Retinal pigment epithelial cell (primary cell): ENCODE measurements around the gene SHKBP1.
A peak's percentile ranks its signal among the peaks of the same experiment; 100 is the strongest.

Source experiments
- DNase-seq: peaks from one replicate; pipeline ENCODE4 v3.0.0-alpha.2; 2010; ENCODE audit warnings: low read depth
- H3K4me3 ChIP-seq: 2 replicates; pipeline ENCODE4 v1.5.1; 2011; ENCODE audit warnings: mild to moderate bottlenecking, low read length, control low read depth, moderate library complexity
- TF ChIP-seq, protein P1 (sequence below): conservative IDR thresholded peaks from 2 replicates; pipeline ENCODE4 v1.5.1; 2011; ENCODE audit warnings: low read depth, low read length, control low read depth, inconsistent platforms

The SHKBP1 gene

GRCh38 chr19:40567750-40568494 is 8.8 kb upstream of the SHKBP1 start:
- TF ChIP-seq, protein P1, sequence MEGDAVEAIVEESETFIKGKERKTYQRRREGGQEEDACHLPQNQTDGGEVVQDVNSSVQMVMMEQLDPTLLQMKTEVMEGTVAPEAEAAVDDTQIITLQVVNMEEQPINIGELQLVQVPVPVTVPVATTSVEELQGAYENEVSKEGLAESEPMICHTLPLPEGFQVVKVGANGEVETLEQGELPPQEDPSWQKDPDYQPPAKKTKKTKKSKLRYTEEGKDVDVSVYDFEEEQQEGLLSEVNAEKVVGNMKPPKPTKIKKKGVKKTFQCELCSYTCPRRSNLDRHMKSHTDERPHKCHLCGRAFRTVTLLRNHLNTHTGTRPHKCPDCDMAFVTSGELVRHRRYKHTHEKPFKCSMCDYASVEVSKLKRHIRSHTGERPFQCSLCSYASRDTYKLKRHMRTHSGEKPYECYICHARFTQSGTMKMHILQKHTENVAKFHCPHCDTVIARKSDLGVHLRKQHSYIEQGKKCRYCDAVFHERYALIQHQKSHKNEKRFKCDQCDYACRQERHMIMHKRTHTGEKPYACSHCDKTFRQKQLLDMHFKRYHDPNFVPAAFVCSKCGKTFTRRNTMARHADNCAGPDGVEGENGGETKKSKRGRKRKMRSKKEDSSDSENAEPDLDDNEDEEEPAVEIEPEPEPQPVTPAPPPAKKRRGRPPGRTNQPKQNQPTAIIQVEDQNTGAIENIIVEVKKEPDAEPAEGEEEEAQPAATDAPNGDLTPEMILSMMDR: no peak
- DNase-seq: no peak
- H3K4me3 ChIP-seq: peak overlapping the region; percentile 20

DNA sequence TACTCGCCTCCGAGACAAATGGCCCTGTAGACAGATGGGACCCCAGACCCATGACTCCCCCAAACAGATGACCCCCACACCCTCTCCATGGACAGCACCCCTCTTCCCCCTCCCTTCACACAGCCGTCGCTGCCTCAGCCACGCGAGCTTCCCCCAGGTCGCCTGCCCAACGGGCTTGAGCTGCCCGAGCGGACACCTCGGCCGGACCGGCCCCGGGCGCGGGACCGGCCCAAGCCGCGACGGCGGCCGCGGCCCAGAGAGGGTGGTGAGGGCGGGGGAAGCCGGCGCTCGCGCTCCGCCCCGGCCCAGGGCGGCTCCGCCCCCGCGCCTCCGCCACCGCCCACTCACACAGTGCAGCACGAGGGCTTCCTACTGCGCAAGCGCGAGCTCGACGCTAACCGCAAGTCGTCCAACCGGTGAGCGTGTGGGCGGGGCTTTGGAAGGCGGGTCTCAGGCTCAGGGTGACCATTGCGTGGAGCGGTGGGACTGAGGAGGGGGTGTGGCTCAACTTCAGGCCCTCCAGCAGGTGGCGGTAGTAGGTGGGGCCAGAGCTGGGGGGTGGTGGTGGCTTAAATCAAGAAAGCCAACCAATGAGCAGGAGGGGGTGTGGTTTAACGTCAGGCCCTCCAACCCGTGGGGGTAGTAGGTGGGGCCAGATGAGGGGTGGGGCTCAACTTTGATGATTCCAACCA is 6.2 kb upstream of the SHKBP1 start:
- peak; percentile 97 for DNase-seq
- peak overlapping the region; percentile 55 for H3K4me3 ChIP-seq
- TF ChIP-seq, protein P1: no peak

DNA sequence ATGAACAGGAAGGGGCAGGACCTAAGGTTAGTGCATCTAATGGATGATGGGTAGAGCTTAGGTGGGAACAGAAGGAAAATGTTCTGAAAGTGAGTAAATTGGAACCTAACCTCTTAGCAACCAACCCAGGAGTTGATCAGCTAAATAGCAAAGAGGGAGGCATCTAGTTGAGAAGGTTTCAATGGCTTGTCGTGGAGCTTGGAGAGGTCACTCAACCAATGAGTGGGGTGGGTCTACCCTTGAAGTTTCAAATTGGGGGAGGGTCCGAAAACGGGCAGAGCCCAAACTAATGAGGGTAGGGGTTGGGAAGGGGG is 5.7 kb upstream of the SHKBP1 start:
- no peak for DNase-seq
- no peak overlapping the region for H3K4me3 ChIP-seq
- TF ChIP-seq, protein P1: no peak

DNA sequence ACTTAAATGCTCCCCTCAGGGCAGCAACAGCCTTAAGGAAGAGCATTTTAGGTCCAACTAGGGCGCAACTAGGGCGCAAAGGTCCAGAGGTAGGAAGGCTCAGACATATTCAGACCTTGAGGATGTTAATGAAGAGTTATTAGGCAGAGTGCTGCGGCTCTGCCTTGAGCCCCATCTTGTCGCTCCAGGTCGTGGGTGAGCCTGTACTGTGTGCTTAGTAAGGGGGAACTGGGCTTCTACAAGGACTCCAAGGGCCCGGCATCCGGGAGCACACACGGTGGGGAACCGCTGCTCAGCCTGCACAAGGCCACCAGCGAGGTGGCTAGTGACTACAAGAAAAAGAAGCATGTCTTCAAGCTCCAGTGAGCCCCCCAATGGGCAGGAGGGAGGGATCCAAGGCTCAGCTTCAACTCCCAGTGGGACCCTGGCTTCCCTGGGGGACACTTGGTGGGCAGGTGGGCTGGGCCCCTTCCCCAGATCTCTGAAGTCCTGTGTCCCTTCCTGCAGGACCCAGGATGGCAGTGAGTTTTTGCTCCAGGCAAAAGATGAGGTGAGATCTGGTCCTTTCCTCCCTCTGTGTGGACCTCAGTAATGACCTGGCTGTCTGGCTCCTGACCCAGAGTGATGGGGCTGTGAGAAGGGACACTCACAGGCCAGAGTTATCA is 4.7 kb upstream of the SHKBP1 start:
- TF ChIP-seq, protein P1: no peak
- DNase-seq: no peak
- H3K4me3 ChIP-seq: no peak overlapping the region

GRCh38 chr19:40575326-40575725 is 1.3 kb upstream of the SHKBP1 start:
- TF ChIP-seq, protein P1: no peak
- DNase-seq: no peak
- H3K4me3 ChIP-seq: no peak overlapping the region

DNA sequence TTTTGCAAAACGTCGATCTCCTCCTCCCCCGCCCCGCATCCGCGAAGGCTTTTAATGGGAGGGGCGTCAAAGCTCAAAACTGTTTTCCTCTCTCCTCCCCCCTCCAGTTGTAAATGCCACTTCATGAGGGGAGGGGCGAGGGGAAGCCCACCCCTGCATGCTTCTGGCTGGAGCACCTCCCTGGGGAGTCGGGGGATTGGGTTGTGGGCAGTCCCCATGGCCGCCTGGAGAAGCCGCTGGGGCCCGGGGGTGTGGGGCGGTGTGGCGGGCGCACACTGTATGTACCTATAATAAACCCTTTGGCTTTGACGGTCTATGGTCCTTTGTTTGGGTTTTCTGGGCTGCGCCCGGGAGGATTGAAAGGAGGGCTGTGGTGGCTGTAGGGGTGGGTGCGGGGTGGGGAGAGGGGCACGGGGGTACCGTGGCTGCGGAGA is 505 bp upstream of the SHKBP1 start:
- DNase-seq: no peak
- peak overlapping the region; percentile 91 for H3K4me3 ChIP-seq
- TF ChIP-seq, protein P1: no peak
